ENCODE results near the gene RAPGEF1. TPM values are rescaled to one million over a fixed set of nuclear protein-coding genes. Genes with fewer than 3 reads are reported as not detected.

Gene RAPGEF1
- total RNA-seq, 1 donor from 2014 or later = 76.8 TPM

- Histone ChIP-seq H3K4me2 (ENCODE audit: low read length) (no peak overlapping the region), H4K20me1 (ENCODE audit: insufficient read depth, low read length) (no peaks in the 10 kb centered on the region), H3K4me1 (ENCODE audit: insufficient read depth, low read length) (no peaks in the 10 kb centered on the region), H2AFZ (ENCODE audit: low read depth, low read length) (no peak overlapping the region), H3K36me3 (ENCODE audit: insufficient read depth, low read length) (no peaks in the 10 kb centered on the region), H3K9me3 (ENCODE audit: insufficient read depth, low read depth, low read length) (no peaks in the 10 kb centered on the region), H3K27ac (ENCODE audit: low read depth, low read length) (no peak overlapping the region), H3K9ac (ENCODE audit: low read length) (no peak overlapping the region), H3K79me2 (ENCODE audit: insufficient read depth, low read length) (no peaks in the 10 kb centered on the region), H3K4me3 (ENCODE audit: insufficient read depth, low read depth, low read length) (no peak overlapping the region), H3K27me3 (ENCODE audit: insufficient read depth, low read length) (peaks cover 2% of the 10 kb centered on the region)
- DNase-seq (ENCODE audit: low read depth) (no peak), FAIRE-seq (no peak)
- Mint-ChIP-seq H3K4me1 (ENCODE audit: low read depth, unreplicated experiment) (peaks cover 7% of the 10 kb centered on the region), H3K36me3 (ENCODE audit: low read depth, unreplicated experiment) (no peaks in the 10 kb centered on the region), H3K4me3 (ENCODE audit: unreplicated experiment) (no peak overlapping the region), H3K27ac (ENCODE audit: unreplicated experiment) (no peak overlapping the region), H3K27me3 (ENCODE audit: low read depth, unreplicated experiment) (no peaks in the 10 kb centered on the region), H3K9me3 (ENCODE audit: unreplicated experiment) (no peaks in the 10 kb centered on the region)
- TF ChIP-seq CTCF (IDR thresholded peaks at IDR 0.05; ENCODE audit: insufficient read depth, low read depth, low read length) (no peak), EZH2 (IDR thresholded peaks at IDR 0.05; ENCODE audit: insufficient read depth, low read length) (no peak)
Observed at GRCh38 chr9:131744720-131745201, 4.9 kb upstream of the RAPGEF1 start.

- Histone ChIP-seq H3K4me3 (ENCODE audit: insufficient read depth, low read depth, low read length) (no peak overlapping the region), H3K4me1 (ENCODE audit: insufficient read depth, low read length) (no peaks in the 10 kb centered on the region), H3K4me2 (ENCODE audit: low read length) (no peak overlapping the region), H3K27ac (ENCODE audit: low read depth, low read length) (no peak overlapping the region), H3K9me3 (ENCODE audit: insufficient read depth, low read depth, low read length) (no peaks in the 10 kb centered on the region), H2AFZ (ENCODE audit: low read depth, low read length) (no peak overlapping the region), H3K9ac (ENCODE audit: low read length) (no peak overlapping the region), H4K20me1 (ENCODE audit: insufficient read depth, low read length) (no peaks in the 10 kb centered on the region), H3K79me2 (ENCODE audit: insufficient read depth, low read length) (peaks cover under 1% of the 10 kb centered on the region), H3K36me3 (ENCODE audit: insufficient read depth, low read length) (no peaks in the 10 kb centered on the region), H3K27me3 (ENCODE audit: insufficient read depth, low read length) (no peaks in the 10 kb centered on the region)
- no peaks in the 10 kb centered on the region for H3K36me3 Mint-ChIP-seq (ENCODE audit: low read depth, unreplicated experiment)
- H3K27ac Mint-ChIP-seq (ENCODE audit: unreplicated experiment) = peak overlapping the region; percentile 60
- peaks cover 7% of the 10 kb centered on the region for H3K4me1 Mint-ChIP-seq (ENCODE audit: low read depth, unreplicated experiment)
- peak; percentile 19 for DNase-seq (ENCODE audit: low read depth)
- TF ChIP-seq CTCF (IDR thresholded peaks at IDR 0.05; ENCODE audit: insufficient read depth, low read depth, low read length) (no peak), EZH2 (IDR thresholded peaks at IDR 0.05; ENCODE audit: insufficient read depth, low read length) (no peak)
- no peak for FAIRE-seq
- no peaks in the 10 kb centered on the region for H3K27me3 Mint-ChIP-seq (ENCODE audit: low read depth, unreplicated experiment)
- no peak overlapping the region for H3K4me3 Mint-ChIP-seq (ENCODE audit: unreplicated experiment)
- no peaks in the 10 kb centered on the region for H3K9me3 Mint-ChIP-seq (ENCODE audit: unreplicated experiment)
Observed at GRCh38 chr9:131744171-131744719, 4.4 kb upstream of the RAPGEF1 start.

- Histone ChIP-seq H3K4me1 (ENCODE audit: insufficient read depth, low read length) (peaks cover 7% of the 10 kb centered on the region), H3K9ac (ENCODE audit: low read length) (no peak overlapping the region), H3K4me2 (ENCODE audit: low read length) (no peak overlapping the region), H4K20me1 (ENCODE audit: insufficient read depth, low read length) (peaks cover 6% of the 10 kb centered on the region), H3K9me3 (ENCODE audit: insufficient read depth, low read depth, low read length) (no peaks in the 10 kb centered on the region), H3K36me3 (ENCODE audit: insufficient read depth, low read length) (no peaks in the 10 kb centered on the region), H3K79me2 (ENCODE audit: insufficient read depth, low read length) (peaks cover 8% of the 10 kb centered on the region), H3K27ac (ENCODE audit: low read depth, low read length) (no peak overlapping the region), H2AFZ (ENCODE audit: low read depth, low read length) (no peak overlapping the region), H3K4me3 (ENCODE audit: insufficient read depth, low read depth, low read length) (no peak overlapping the region), H3K27me3 (ENCODE audit: insufficient read depth, low read length) (no peaks in the 10 kb centered on the region)
- H3K9me3 Mint-ChIP-seq (ENCODE audit: unreplicated experiment) = no peaks in the 10 kb centered on the region
- TF ChIP-seq EZH2 (IDR thresholded peaks at IDR 0.05; ENCODE audit: insufficient read depth, low read length) (no peak), CTCF (IDR thresholded peaks at IDR 0.05; ENCODE audit: insufficient read depth, low read depth, low read length) (no peak)
- DNase-seq (ENCODE audit: low read depth) (no peak), FAIRE-seq (no peak)
- H3K27me3 Mint-ChIP-seq (ENCODE audit: low read depth, unreplicated experiment) = no peaks in the 10 kb centered on the region
- H3K4me1 Mint-ChIP-seq (ENCODE audit: low read depth, unreplicated experiment) = peaks cover 11% of the 10 kb centered on the region
- H3K36me3 Mint-ChIP-seq (ENCODE audit: low read depth, unreplicated experiment) = no peaks in the 10 kb centered on the region
- no peak overlapping the region for H3K4me3 Mint-ChIP-seq (ENCODE audit: unreplicated experiment)
- no peak overlapping the region for H3K27ac Mint-ChIP-seq (ENCODE audit: unreplicated experiment)
Observed at GRCh38 chr9:131743501-131743900, 3.6 kb upstream of the RAPGEF1 start.

All from astrocyte (in vitro differentiated cells and primary cell).